ENCODE results near the gene CLDN10.

GRCh38 chr13:95601906-95602305 lies 49.4 kb downstream of the CLDN10 start:
- TF ChIP-seq CTCF (IDR thresholded peaks at IDR 0.05 in 8 of 11, conservative IDR thresholded peaks at IDR 0.05 in 3 of 11) (no peak), POLR2AphosphoS5 (IDR thresholded peaks at IDR 0.05) (no peak), POLR2A (IDR thresholded peaks at IDR 0.05) (no peak)
